ENCODE measurements around the gene PLEKHA7. TPM values are rescaled to one million over a fixed set of nuclear protein-coding genes. Genes with fewer than 3 reads are reported as not detected.

PLEKHA7 gene
- total and polyA plus RNA-seq, 2 of the 8 experiments (the other 6 are each of a cell fraction or from before 2014, with no cell fraction given): 11.4 to 25.6 TPM

- H2AK5ac ChIP-seq (ENCODE audit: low read depth, low read length): no peak overlapping the region
- POLR2A ChIA-PET (ENCODE audit: partially characterized antibody): interaction anchor here (1.4 kb wide), 1 partner anchor 8 kb away, joined by 5 read pairs; no protein-coding TSS in a partner anchor
- no peak overlapping the region for H2BK12ac ChIP-seq (ENCODE audit: low read depth, low read length)
- H3K36me3 ChIP-seq (ENCODE audit: control insufficient read depth in 2 of 4, insufficient read depth in 4 of 4, low read length in 3 of 4): no peaks in the 10 kb centered on the region
- 0 out of 2 replicates have a peak, but pooled peaks cover 2% of the 10 kb centered on the region for H3K79me1 ChIP-seq (ENCODE audit: low read depth, low read length)
- FAIRE-seq: no peak
- H2BK5ac ChIP-seq (ENCODE audit: low read depth, low read length): no peak overlapping the region
- H4K20me1 ChIP-seq (replicated peaks in 1 of 2; ENCODE audit: control insufficient read depth in 1 of 2, insufficient read depth in 2 of 2, low read length in 2 of 2): peaks cover 13 to 25% of the 10 kb centered on the region in 2 experiments
- H3K14ac ChIP-seq (ENCODE audit: insufficient read length): no peak overlapping the region
- H3K23me2 ChIP-seq (ENCODE audit: low read depth, low read length): peaks cover 11% of the 10 kb centered on the region
- H2BK15ac ChIP-seq (ENCODE audit: low read length): no peak overlapping the region
- no peak overlapping the region for H2AFZ ChIP-seq (ENCODE audit: low read length)
- H2BK120ac ChIP-seq (replicated peaks; ENCODE audit: low read depth, low read length): no peak overlapping the region
- no peak for DNase-seq (ENCODE audit: low read depth in 1 of 2, low spot score in 2 of 2)
- no peak overlapping the region for H4K8ac ChIP-seq (ENCODE audit: extremely low read depth, insufficient read depth, low read length)
- H3K27ac ChIP-seq (ENCODE audit: low read depth, low read length): no peak overlapping the region
- no peak overlapping the region for H3K4me2 ChIP-seq (ENCODE audit: insufficient read depth in 1 of 2, low read depth in 2 of 2, low read length in 2 of 2)
- no peak overlapping the region for H3K9ac ChIP-seq (replicated peaks in 1 of 4; ENCODE audit: extremely low read depth in 1 of 4, low read depth in 3 of 4, low read length in 3 of 4)
- 86% methylated on average over 4 of the region's 4 CpGs; no CpG with 5 or more reads in 1 of the 2 experiments for WGBS, 2 experiments (ENCODE audit: extremely low coverage in 1 of 2, insufficient coverage in 1 of 2, insufficient read length in 1 of 2, insufficient replicate concordance in 2 of 2, low coverage in 1 of 2, low lambda C conversion rate in 2 of 2, missing lambda C conversion rate in 1 of 2)
- no peak overlapping the region for H2BK20ac ChIP-seq (ENCODE audit: low read length)
- no peak overlapping the region for H3K18ac ChIP-seq (ENCODE audit: extremely low read depth, low read length)
- no peak overlapping the region for H3K56ac ChIP-seq (replicated peaks; ENCODE audit: insufficient read length, low read depth, low read length)
- no peak overlapping the region for H3K4me3 ChIP-seq (ENCODE audit: extremely low read depth in 1 of 4, insufficient read depth in 2 of 4, low read depth in 3 of 4, low read length in 4 of 4)
- no peaks in the 10 kb centered on the region for H3K79me2 ChIP-seq (ENCODE audit: control insufficient read depth in 1 of 2, insufficient read depth in 2 of 2, low read length in 2 of 2)
- H3K27me3 ChIP-seq (replicated peaks in 1 of 4; ENCODE audit: control insufficient read depth in 3 of 4, extremely low read depth in 1 of 4, insufficient read depth in 3 of 4, low read length in 3 of 4): peaks cover 1 to 29% (median 19%) of the 10 kb centered on the region in 4 experiments
- H4K91ac ChIP-seq (replicated peaks; ENCODE audit: insufficient read length, low read length): no peak overlapping the region
- no peak overlapping the region for H3K23ac ChIP-seq (ENCODE audit: insufficient read length)
- H3K4ac ChIP-seq (replicated peaks; ENCODE audit: insufficient read length, low read depth, low read length): no peak overlapping the region
- CTCF ChIA-PET (ENCODE audit: partially characterized antibody): interaction anchor here (0.9 to 2.8 kb wide), 7 partner anchors 9 to 142 kb away, joined by 3 to 18 read pairs (median 5); no protein-coding TSS in a partner anchor
- no peaks in the 10 kb centered on the region for H3K9me3 ChIP-seq (ENCODE audit: insufficient read depth in 2 of 2, low read depth in 1 of 2, low read length in 1 of 2)
- peaks cover 8 to 21% (median 17%) of the 10 kb centered on the region in 4 experiments for H3K4me1 ChIP-seq (replicated peaks in 1 of 4; ENCODE audit: control insufficient read depth in 3 of 4, insufficient read depth in 4 of 4, low read length in 3 of 4)
- no peak overlapping the region for H4K5ac ChIP-seq (ENCODE audit: insufficient read length, low read depth, low read length)
- no peak for TF ChIP-seq JUND (IDR thresholded peaks at IDR 0.05; ENCODE audit: low read length)
- TF ChIP-seq FOSL1 (IDR thresholded peaks at IDR 0.05; ENCODE audit: insufficient read depth, low read depth, low read length): no peak
- no peak for TF ChIP-seq CHD1 (IDR thresholded peaks at IDR 0.05; ENCODE audit: low read depth, low read length)
- no peak for TF ChIP-seq BCL11A (IDR thresholded peaks at IDR 0.05; ENCODE audit: low read depth in 2 of 2, low read length in 2 of 2)
- no peak for TF ChIP-seq MAFK (IDR thresholded peaks at IDR 0.05; ENCODE audit: low read depth, low read length)
- no peak for TF ChIP-seq KDM4A (IDR thresholded peaks at IDR 0.05; ENCODE audit: low read depth, low read length, severe bottlenecking)
- no peak for TF ChIP-seq SIX5 (IDR thresholded peaks at IDR 0.05; ENCODE audit: low read depth, low read length)
- TF ChIP-seq ZNF274 (IDR thresholded peaks at IDR 0.05; ENCODE audit: borderline replicate concordance, extremely low read depth, low read length): no peak
- no peak for TF ChIP-seq ASH2L (IDR thresholded peaks at IDR 0.05; ENCODE audit: low read length)
- TF ChIP-seq GTF2F1 (IDR thresholded peaks at IDR 0.05; ENCODE audit: borderline replicate concordance, low read depth, low read length): no peak
- no peak for TF ChIP-seq GABPA (IDR thresholded peaks at IDR 0.05; ENCODE audit: borderline replicate concordance, insufficient read depth, low read length)
- no peak for TF ChIP-seq EGR1 (IDR thresholded peaks at IDR 0.05; ENCODE audit: borderline replicate concordance, low read depth, low read length)
- TF ChIP-seq BRCA1 (IDR thresholded peaks at IDR 0.05; ENCODE audit: low read depth, low read length): no peak
- no peak for TF ChIP-seq CTBP2 (IDR thresholded peaks at IDR 0.05; ENCODE audit: borderline replicate concordance, insufficient read depth, insufficient read length, low read length)
Observed at GRCh38 chr11:16921019-16921418, 93.2 kb downstream of the PLEKHA7 start.
